GM21576 (cell line): ENCODE results near the gene FKBP14.

Experiments used
- ATAC-seq: cut with Tn5 transposase; IDR thresholded peaks from one replicate; pipeline ENCODE4 v1.9.1; 2021; ENCODE audit warnings: mild to moderate bottlenecking, moderate library complexity; ENCODE audit not compliant: unreplicated experiment

The FKBP14 gene

DNA sequence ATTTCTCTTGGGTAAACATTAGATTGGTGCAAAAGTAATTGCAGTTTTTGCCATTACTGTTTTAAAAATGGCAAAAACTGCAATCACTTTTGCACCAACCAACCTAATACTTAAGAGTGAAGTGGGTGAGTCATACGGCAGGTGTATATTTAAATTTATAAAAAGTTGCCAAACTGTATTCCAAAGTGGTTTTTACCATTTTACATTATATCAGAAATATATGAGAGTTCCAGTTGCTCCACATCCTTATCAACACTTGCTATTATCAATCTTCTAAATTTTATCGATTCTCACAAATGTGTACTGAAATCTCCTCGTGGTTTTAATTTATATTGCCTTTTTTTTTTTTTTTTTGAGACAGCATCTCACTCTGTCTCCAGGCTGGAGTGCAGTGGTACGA lies 33.4 kb downstream of the FKBP14 start:
- no peak for ATAC-seq

DNA sequence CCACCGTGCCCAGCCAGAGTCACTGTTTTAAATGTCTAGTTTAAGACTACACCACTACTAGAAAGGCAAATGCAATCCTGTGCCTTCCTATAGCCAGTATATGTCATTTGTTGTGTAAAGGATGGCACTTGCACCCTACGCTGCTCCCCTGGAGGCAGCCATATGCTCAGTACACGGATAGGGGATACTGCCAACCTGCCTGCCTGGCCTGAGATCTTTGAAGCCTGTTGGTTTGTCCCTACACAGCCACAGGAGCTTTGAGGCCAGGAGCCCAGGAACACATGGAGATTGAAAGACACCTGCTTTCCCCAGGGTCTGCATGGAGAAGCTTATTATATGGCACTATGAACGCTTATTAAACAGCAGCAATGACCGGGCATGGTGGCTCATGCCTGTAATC lies 34.6 kb downstream of the FKBP14 start:
- ATAC-seq: no peak

DNA sequence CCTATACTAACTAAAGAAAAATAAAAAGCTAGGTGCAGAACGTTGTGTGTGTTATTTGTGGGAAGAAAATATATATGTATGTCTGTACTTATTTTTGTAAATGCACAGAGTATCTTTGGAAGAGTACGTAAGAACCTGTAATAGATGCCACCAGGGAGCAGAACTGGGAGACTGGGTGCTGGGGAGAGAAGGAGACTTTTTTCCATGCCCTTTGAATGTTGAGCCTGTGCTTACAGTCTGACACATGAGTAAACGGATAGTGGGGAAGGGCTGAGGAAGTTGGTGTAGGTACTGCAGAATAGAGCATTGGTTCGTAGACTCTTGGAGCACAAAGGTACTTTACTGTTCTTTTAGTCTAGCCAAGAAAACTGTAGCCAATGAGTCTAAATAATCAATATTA lies 35.6 kb downstream of the FKBP14 start:
- ATAC-seq: no peak

DNA sequence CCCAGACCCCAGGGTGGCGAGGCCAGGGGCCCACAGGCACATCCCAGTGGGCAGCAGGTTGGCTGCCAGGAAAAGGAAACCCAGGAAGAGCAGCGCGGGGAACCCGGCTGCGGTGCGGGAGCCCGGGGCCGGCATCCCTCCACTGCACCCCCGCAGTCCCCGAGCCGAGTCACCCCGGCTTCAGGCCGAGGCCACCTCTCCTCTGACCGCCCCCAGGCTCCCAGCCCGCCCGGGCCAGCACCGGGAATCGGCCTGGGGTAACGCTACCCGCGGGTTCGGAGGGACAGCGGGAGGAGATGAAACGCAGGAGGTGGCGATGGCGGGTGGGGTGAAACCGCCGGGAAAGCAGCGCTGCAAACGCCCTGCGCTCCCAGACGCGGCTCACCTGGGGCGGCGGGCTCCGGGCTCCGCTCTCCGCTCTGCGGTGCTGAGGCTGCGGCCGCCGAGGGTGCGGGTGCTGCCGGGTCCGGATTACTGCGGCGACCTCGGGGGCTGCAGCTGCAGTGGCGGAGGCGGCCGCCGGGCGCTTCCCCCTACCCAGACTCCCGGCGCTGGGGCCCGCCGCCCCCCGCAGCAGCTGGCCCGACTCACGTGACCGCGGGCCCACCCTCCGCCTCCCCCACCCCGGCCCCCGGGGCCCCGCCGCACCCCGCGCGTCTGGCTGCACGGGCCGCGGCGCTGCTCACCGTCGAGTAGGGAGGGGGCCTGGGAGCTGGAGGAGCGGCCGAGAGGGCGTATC lies 37.1 kb downstream of the FKBP14 start, which contains the start of gene SCRN1:
SCRN1 (minus strand) TSS at position 545 of the 739 bp plus-strand sequence. CDS start 20,734 bp downstream, outside the sequence.
- ATAC-seq: peak; percentile 27

DNA sequence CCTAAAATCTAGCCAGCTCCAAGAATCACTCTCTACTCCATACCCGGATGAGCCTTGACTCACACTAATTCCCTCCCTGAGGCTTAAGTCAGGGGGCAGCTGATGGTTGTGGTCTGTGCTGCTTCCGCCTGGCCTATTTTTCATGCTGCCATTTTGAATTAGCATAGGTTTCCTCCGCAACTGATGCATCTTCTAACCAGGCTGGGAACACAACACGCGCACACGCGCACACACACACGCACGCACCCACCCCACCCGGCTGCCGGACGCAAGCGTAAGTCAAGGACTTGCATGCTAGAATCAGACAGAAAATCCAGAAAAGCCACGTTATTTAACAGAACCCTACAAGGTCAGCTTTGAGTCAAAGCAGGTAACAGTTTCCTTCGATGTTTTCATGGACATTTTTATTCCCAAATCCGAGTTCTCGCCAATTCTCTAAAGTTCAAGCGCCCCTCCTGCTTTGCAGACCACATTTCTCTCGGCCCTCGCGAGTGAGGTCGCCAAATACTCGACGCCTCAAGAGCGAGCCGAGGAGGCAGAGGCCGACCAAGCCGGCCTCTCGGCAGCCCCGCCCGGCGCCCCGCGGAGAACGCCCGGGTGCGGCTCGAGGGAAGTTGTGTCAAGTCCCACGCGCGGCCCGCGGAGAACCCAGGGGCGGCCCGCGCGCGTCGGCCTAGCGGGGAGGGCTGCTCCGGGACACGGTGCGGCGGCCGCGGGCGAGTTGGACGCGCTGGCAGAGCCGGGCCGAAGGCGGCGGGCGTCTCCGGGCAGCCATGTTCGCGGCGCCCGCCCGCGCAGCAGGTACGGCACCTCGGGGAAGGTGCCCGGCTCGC lies 37.9 kb downstream of the FKBP14 start:
- peak; percentile 34 for ATAC-seq

DNA sequence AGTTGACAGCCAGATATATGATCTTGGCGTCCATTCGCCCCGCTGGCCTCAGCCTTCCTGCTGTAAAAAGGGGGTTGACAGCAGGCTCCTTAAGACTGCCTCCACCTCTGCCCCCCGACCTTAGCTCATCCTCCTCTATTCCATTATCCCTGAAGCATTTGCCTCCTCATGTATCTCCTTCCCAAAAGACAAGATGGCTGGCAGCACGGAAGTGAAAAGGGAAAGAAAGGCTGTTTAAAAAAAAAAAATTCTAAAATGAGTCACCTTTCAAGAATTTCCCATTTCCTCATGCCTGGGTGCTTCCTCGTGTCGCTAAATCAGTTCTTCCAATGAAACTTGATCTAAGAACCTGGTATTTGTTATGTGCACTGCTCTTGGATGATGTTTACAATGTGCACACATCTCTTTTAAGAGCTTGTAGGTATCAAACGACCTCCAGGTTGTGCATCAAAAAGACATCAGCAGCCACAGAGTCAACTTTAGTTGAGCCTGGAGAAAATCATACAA lies 38.6 kb downstream of the FKBP14 start:
- no peak for ATAC-seq

DNA sequence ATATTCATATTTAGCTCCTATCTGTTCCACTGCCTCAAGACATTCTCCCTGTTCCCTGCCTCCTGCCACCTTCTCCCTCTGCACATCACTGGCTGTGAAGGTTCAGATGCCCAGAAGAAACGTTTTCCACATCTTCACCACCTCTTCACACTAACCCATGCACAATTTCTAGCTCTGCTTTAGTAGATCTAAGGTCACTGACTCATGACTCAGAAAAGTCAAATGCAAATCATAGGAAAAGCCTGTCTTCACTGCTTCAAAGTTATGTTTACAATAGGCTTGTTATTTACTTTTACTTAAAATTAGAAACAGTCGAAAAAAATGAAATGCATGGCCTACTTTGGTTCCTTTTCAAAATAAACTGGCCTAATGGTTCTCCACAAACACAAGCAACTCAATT lies 39.4 kb downstream of the FKBP14 start:
- no peak for ATAC-seq

DNA sequence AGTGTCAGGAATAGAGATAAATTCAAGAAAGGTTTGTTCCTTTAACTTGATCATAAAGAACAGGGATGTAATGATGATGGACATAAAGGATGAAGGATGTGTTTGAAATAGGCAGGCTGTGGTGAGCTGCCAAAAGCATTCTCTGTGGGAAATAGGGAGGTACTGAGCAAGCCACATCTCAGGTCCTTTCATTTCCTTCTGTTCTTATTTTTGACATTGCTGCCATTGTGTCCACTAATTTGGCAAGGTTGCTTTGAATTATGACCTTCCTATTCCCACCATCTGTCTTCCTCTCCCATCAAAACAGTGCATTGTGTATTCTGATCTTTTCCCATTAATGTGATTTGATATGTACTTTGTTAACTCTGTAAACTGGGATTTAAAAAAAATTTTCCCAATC lies 46.4 kb downstream of the FKBP14 start:
- no peak for ATAC-seq

DNA sequence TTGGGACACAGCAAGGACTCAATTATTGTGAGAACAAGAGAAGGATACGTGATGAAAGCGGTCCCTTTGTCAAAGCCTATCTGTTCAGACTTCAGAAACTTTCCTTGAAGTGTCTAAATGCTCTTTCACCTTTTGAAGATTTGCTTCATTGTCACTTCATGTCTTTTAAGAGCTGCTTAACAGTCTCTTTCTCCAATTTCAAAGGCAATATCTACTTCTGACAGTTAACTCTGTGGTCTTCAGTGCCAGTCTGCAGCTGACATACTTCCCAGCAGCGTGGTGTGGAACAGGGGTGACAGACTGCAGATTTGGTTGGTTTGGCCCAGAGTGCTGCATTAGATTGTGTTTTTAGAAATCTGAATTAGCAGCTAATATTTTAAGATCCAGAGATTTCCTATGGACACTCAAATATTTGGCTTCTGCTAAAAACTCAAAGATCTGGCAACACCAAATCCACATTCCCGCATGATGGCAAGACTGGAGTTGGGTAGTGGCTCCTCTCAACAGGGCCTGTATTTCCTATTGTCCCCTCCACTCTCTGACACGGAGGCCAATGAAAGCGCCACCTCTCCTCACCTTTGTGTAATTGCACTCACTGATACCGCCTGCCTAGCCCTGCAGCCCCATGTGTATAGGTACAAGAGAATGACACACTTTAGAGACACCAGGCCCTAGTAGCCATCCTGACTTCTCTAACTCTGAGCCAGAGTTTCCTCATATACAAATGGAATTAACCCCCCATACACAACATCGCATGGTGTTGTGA lies 48.4 kb downstream of the FKBP14 start:
- no peak for ATAC-seq

DNA sequence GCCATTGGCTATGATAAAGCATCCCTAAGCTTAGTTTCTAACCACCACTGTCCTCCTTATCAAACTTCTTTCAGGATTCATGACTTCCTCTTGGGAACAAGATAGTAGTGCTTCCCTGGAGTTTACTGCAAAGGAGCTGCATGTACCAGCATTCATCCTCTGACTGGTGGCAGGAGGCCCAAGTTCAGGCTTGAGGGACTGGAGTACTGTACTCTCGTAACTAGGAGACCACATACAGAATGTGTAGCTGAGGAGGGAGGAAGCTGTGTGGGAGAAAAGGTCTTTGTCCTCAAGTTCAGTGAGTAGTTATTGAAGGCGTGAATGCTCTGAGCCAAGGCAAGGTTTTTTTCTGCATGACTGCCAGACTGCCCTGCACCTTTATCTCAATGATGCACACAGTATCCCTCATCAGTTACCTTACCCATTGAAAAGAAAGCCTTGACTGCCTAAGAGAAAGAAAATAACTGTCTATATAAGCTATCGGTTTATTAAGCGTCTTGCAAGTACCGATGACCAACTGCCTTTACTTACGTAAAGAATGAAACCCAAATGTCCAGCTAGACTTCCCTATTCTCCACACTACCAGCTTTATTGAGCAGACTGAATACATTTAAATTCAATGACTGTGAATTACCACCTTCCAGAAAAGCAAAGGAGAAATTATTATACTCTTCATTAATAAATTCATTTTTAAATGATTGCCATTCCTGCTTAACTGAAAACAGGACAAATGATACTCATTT lies 49.7 kb downstream of the FKBP14 start:
- no peak for ATAC-seq

DNA sequence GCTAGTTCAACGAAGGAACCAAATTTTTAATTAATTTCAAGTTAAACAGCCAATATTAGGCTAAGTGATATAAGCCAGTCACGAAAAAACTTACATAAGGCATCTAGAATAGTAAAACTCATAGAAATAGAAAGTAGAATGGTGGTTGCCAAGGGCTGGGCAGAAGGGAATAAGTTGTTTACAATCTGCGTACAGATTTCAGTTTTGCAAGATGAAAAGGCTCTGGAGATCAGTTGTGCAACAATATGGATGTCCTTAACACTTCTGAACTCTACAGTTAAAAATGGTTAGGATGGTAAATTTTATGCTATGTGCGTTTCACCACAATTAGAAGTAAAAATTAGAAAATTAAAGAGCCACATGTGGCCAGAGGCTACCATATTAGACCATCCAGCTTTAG lies 50.2 kb downstream of the FKBP14 start:
- ATAC-seq: no peak

DNA sequence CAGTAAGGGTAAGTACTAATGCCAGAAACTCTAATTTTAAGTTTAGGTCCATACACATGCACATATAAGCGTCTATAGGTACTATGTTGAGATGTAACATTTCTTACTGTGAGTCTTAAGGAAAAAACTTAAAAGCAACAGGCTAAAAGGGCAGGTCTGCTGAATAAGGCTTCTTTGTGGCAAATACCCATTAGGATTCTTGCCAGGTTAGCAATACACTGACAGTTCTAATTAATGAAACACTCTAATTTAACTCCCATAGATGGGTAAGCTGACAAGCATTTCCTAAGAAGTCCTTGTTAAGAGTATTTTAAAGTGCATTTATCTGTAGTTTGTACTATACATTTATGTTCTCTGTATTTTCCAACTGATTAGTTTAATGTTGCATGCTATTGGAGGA lies 50.9 kb downstream of the FKBP14 start:
- ATAC-seq: no peak

DNA sequence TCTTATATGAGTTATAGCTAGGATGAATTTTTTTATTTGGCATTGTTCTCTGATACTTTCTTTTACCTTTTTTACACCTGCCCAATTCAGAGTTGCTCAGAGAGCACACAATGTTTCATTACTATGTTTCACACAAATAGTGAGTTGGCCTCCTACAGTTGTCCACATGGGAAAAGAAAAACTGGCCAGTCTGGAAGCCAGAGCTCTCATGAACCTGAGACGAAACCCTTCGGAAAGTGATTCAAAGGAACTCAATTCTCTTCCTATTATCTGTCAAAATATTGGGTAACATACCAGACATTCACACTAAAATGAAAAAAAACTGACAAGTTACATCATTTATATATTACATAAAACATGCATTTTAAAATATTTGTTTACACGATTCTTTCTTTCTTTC lies 52.2 kb downstream of the FKBP14 start:
- ATAC-seq: no peak

DNA sequence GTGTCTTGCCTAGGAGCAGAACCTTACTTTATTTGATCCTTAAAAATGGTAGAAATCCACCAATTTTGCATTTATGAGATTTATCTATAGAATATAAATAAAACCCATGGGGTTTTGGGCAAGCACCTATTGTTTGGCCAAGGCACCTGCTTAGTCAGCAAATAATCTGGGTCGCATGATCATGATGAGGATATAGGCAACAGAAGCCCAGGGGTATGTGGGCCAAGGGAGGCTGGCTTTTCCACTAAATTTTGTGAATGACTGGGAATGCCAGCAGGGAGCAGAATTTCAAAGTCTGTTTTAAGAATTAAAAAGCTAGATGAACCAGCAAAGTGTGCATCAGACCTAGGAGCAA lies 54.2 kb downstream of the FKBP14 start:
- no peak for ATAC-seq

DNA sequence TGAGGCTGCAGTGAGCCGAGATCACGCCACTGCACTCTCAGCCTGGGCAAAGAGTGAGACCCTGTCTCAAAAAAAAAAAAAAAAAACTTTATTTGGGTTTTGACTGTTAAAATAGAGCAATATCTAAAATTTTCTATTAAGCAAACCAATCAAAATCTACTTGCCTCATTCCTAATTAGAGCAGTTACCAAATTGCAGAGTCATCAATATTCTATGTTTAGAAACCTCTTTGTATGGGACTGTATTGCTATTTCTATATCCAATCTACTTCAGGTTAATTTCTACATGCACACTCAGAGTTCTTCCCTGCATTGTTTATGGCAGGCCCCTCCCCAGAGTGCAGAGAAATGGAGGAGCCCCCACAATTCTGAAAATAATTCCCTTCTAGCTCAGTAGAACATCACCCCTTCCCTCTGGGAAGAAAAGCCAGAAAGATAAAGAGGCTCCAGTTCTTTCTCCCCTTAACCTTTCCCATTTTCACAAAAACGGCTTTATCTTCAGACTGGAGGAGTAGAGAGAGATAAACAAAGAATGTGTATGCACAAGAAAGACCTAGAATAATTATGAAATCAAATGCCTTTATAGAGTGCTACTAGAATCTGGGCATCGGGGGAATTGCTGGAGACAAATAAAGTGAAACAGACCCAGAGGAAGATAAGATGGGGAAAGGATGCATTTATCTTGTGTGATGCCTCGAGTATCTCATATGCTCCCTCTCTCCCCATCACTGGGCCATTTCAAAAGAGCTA lies 54.8 kb downstream of the FKBP14 start:
- no peak for ATAC-seq

DNA sequence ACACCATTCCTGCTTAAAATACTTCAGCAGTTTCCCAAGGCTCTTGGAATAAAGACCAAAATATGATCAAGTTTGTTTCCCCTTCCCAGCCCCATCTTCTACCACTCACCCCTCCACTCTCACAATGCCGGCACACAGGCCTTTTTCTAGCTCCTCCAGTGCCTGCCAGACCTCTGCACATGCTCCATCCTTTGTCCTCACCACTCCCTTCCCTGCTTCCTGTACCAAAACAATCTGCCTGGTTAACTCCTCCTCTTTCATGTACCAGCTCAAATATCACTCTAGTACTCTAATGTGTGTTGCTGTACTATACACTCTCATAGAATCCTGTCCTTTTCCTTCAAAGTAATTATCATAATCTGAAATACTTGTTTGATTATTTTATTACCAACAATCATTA lies 56.3 kb downstream of the FKBP14 start:
- no peak for ATAC-seq

DNA sequence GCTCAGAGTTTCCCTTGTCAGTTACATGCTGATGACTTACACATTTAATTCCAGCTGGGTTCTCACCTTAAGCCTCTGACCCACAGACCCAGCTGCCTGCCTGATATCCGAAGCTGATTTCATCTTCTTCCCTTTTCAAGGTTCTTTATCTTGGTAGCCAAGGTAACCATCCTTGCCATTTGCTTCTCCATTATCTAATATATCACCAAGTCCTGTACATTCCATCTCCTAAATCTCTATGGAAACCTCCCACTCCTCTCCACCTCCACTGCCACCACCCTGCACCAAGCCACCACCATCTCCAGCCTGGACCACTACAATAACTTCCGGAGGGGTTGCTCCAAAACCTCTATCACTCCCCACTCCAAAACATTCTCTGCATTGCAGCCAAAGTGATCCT lies 56.8 kb downstream of the FKBP14 start:
- no peak for ATAC-seq

DNA sequence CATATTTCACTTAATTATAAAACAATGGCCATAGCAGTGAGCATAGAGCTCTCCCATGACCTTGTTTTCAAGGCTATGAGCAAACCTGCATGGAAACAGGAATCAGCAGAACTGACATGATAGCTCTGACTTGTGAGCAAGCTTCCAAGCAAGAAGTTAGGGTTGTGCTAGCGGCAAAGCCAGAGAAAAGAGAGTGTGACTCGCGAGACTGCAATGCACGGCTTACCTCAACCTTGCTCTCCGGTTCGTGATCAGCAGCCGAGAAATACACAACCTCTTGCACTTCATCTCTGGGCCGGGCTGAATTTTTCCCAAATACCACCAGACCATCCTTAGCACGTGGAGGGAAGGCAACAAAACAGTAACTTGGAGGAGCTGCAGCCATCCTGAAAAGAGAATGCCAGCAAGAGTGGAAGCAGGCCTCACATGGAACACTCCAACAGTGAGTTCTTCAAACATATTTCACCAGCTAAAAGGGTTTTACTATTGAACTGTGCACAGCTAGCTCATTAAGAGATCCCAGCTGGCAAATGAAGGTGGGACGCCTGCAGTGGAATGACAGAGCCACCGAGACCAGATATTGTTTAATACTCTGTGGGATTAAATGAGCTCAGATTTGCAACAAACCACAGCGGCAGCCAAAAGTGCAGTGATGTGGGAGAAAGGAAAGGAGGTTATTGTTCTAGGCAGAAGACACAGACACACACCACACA lies 57.7 kb downstream of the FKBP14 start:
- no peak for ATAC-seq

DNA sequence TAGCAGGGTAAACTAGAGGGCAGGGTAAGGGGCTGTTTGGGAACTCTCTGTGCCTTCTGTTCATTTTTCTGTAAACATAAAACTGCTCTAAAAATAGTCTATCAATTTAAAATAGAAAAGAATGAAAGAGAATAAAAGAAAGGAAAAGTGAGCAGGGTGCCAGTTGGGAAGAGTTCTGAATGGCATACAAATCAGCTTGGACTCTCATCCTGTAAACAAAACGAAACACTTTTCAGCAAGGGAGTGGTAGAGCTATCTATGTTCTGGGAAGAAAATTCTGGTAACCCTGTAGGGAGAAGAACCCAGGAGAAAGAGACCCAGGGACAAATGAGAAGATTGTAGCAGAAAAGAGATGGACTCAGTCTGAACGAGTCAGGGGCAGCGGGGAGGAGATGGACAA lies 61.5 kb downstream of the FKBP14 start:
- ATAC-seq: no peak
